A673 (cell line): ENCODE results near the gene IFNA1. TPM values are rescaled to one million over a fixed set of nuclear protein-coding genes. Genes with fewer than 3 reads are reported as not detected.

Experiments used
- BruUV-seq: library from RNA; stranded (reverse); fragments of 400-500 nt; replicated peaks from 2 replicates; lab custom pipeline; 2021; lab: Mats Ljungman, UMichigan
- CTCF ChIA-PET: fragments of 300-600 bp; sonication (Branson Sonifier 250); formaldehyde crosslinking; loops from one replicate; lab custom pipeline; 2022; ENCODE audit warnings: antibody characterized with exemption; lab: Charles Lee
- POLR2A ChIA-PET: fragments of 300-600 bp; sonication (Branson Sonifier 250); formaldehyde crosslinking; loops from one replicate; lab custom pipeline; 2022; ENCODE audit warnings: antibody characterized with exemption; ENCODE audit not compliant: low non-redundant PET; lab: Charles Lee
- DNase-seq: peaks from one replicate; pipeline ENCODE4 v3.0.0-alpha.2; 2015; ENCODE audit warnings: low spot score
- H3K27ac ChIP-seq: fragments of 200-600 bp; sonication (generic); 2 replicates; pipeline ENCODE4 v1.5.1; 2016; ENCODE audit warnings: mixed run types, low read depth, mild to moderate bottlenecking, mixed read lengths, antibody characterized with exemption, low read length; ENCODE audit not compliant: poor library complexity, severe bottlenecking
- H3K27me3 ChIP-seq: fragments of 200-600 bp; sonication (generic); replicated peaks from 2 replicates; pipeline ENCODE4 v1.6.1; 2017; ENCODE audit warnings: mixed run types, low read depth, mild to moderate bottlenecking, mixed read lengths, antibody characterized with exemption, low read length; ENCODE audit not compliant: insufficient read depth, poor library complexity
- H3K36me3 ChIP-seq: fragments of 200-600 bp; sonication (generic); 2 replicates; pipeline ENCODE4 v1.6.1; 2016; ENCODE audit warnings: mixed run types, mild to moderate bottlenecking, mixed read lengths, antibody characterized with exemption, low read length; ENCODE audit not compliant: insufficient read depth, poor library complexity, severe bottlenecking
- H3K4me1 ChIP-seq: fragments of 200-600 bp; sonication (generic); 2 replicates; pipeline ENCODE4 v1.6.1; 2017; ENCODE audit warnings: mixed run types, mild to moderate bottlenecking, mixed read lengths, antibody characterized with exemption, low read length; ENCODE audit not compliant: insufficient read depth, poor library complexity, severe bottlenecking
- H3K4me3 ChIP-seq: fragments of 200-600 bp; sonication (generic); 2 replicates; pipeline ENCODE4 v1.5.1; 2016; ENCODE audit warnings: low read depth, mixed run types, mild to moderate bottlenecking, mixed read lengths, low read length; ENCODE audit not compliant: poor library complexity, severe bottlenecking
- H3K9me3 ChIP-seq: fragments of 200-600 bp; sonication (generic); 2 replicates; pipeline ENCODE4 v1.6.1; 2016; ENCODE audit warnings: mixed run types, low read depth, mild to moderate bottlenecking, mixed read lengths, antibody characterized with exemption, low read length; ENCODE audit not compliant: poor library complexity, severe bottlenecking
- CTCF ChIP-seq: fragments of 300-800, 200-600 bp; sonication (generic); conservative IDR thresholded peaks from 2 replicates; pipeline ENCODE4 v1.5.1; 2017; ENCODE audit warnings: low read depth, mild to moderate bottlenecking, antibody characterized with exemption, low read length, moderate library complexity, mixed read lengths
- EZH2 ChIP-seq: fragments of 200-600 bp; sonication (generic); IDR thresholded peaks from 2 replicates; pipeline ENCODE4 v1.6.1; 2017; ENCODE audit warnings: borderline replicate concordance, low read depth, mild to moderate bottlenecking, mixed read lengths, antibody characterized with exemption, low read length; ENCODE audit not compliant: poor library complexity, severe bottlenecking
- intact Hi-C: fragments of 100-400 bp; cut with micrococcal nuclease; formaldehyde crosslinking; loops from one replicate; pipeline ENCODE4 v1.10.0; 2022; ENCODE audit not compliant: unreplicated experiment
- total RNA-seq: library from RNA; stranded (reverse); gene quantifications from 2 replicates; pipeline ENCODE4 v1.2.3, GENCODE V29; 2021

IFNA1 gene
- total RNA-seq, 1 experiment from 2014 or later: not detected

GRCh38 chr9:21415493-21416267 lies 24.6 kb upstream of the IFNA1 start:
- no TSS peak for BruUV-seq
- Histone ChIP-seq H3K27me3 (peaks cover 9% of the 10 kb centered on the region), H3K4me3 (no peak overlapping the region), H3K9me3 (no peaks in the 10 kb centered on the region), H3K4me1 (no peaks in the 10 kb centered on the region), H3K27ac (no peak overlapping the region), H3K36me3 (no peaks in the 10 kb centered on the region)
- intact Hi-C loops: no loop called here
- TF ChIP-seq EZH2: no peak
- no peak for TF ChIP-seq CTCF
- ChIA-PET CTCF (no interaction called here), POLR2A (no interaction called here)
- no peak for DNase-seq

GRCh38 chr9:21428235-21428634 lies 12.0 kb upstream of the IFNA1 start:
- no peak overlapping the region for H3K4me3 ChIP-seq
- ChIA-PET CTCF (no interaction called here), POLR2A (no interaction called here)
- H3K27ac ChIP-seq: no peak overlapping the region
- no peak for DNase-seq
- TF ChIP-seq EZH2 (no peak), CTCF (no peak)
- H3K27me3 ChIP-seq: no peaks in the 10 kb centered on the region
- BruUV-seq: no TSS peak
- no peaks in the 10 kb centered on the region for H3K9me3 ChIP-seq
- intact Hi-C loops: no loop called here
- no peaks in the 10 kb centered on the region for H3K36me3 ChIP-seq
- no peaks in the 10 kb centered on the region for H3K4me1 ChIP-seq

- no TSS peak for BruUV-seq
- ChIA-PET CTCF (no interaction called here), POLR2A (no interaction called here)
- Histone ChIP-seq H3K4me3 (no peak overlapping the region), H3K27me3 (no peaks in the 10 kb centered on the region), H3K36me3 (no peaks in the 10 kb centered on the region), H3K9me3 (no peaks in the 10 kb centered on the region), H3K27ac (no peak overlapping the region), H3K4me1 (no peaks in the 10 kb centered on the region)
- no peak for TF ChIP-seq EZH2
- TF ChIP-seq CTCF: no peak
- intact Hi-C loops: no loop called here
- peak; percentile 3 for DNase-seq
Measured at GRCh38 chr9:21429191-21429590, 11.0 kb upstream of the IFNA1 start.
